ENCODE results near the gene THAP7. TPM values are rescaled to one million over a fixed set of nuclear protein-coding genes. Genes with fewer than 3 reads are reported as not detected.

THAP7 gene
- total and polyA plus RNA-seq, 9 of the 15 experiments (the other 6 are each of a cell fraction or from before 2014, with no cell fraction given), result 7.9 to 263 (median 84.1) TPM

DNA sequence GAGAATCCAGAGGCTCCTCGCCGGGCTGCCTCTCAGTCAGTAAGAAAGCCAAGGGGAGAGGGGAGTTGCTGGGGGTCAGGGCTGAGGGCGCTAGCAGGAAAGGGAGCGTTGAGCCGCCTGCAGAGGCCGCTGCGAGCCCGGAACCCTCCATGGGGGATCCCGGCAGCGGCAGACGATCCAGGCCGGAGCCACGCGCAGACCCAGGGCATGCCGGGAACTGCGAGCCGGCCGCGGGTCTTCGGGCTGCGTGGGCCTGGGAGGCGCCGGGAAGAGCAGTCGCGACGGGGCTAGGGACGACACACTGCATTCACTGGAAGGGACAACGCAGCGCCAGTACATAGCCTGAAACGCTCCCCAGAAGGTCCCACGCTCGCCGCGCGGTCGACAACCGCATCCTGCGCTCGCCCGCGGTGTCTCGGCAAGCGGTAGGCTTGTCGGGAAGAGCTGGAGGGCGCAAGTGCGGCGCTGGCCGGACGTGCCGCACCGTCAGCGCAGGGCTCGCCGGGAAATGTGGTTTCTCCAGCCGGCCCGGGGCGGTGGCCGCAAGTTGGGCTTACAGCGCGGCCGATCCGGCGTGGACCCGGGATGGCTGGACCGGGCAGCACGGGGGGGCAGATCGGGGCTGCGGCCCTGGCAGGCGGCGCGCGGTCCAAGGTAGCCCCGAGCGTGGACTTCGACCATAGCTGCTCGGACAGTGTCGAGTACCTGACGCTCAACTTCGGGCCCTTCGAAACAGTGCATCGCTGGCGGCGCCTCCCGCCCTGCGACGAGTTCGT, 19.9 kb downstream of the THAP7 start, which contains the start of gene LZTR1 (continued):
- TF ChIP-seq RFX5 (IDR thresholded peaks at IDR 0.05; ENCODE audit: low read depth, low read length) (peak; percentile 61), BCLAF1 (IDR thresholded peaks at IDR 0.05; ENCODE audit: borderline replicate concordance in 1 of 2, control insufficient read depth in 1 of 2, low read depth in 2 of 2, low read length in 1 of 2) (no peak), MEF2A (IDR thresholded peaks at IDR 0.05; ENCODE audit: control insufficient read depth, low read depth, low read length) (no peak), OTX1 (CRISPR knock-in tag; IDR thresholded peaks at IDR 0.05) (peak; percentile 99), BCL6 (CRISPR knock-in tag; IDR thresholded peaks at IDR 0.05) (peak; percentile 85), ZNF77 (CRISPR knock-in tag; IDR thresholded peaks at IDR 0.05) (no peak), FOXJ2 (tag; IDR thresholded peaks at IDR 0.05) (no peak), ZNF778 (CRISPR knock-in tag; IDR thresholded peaks at IDR 0.05) (no peak), NR1H2 (CRISPR knock-in tag; IDR thresholded peaks at IDR 0.05) (no peak), ZNF146 (CRISPR knock-in tag; IDR thresholded peaks at IDR 0.05; ENCODE audit: unreplicated experiment) (no peak), TRIM24 (IDR thresholded peaks at IDR 0.05) (no peak), HMG20A (CRISPR knock-in tag; conservative IDR thresholded peaks at IDR 0.05) (no peak), TOE1 (IDR thresholded peaks at IDR 0.05; ENCODE audit: borderline replicate concordance) (no peak), TOE1 (CRISPR knock-in tag; IDR thresholded peaks at IDR 0.05; ENCODE audit: borderline replicate concordance, low read depth) (no peak), NCOA2 (IDR thresholded peaks at IDR 0.05; ENCODE audit: partially characterized antibody in 2 of 2) (no peak), ZNF449 (CRISPR knock-in tag; IDR thresholded peaks at IDR 0.05) (peak; percentile 94), HLTF (IDR thresholded peaks at IDR 0.05) (no peak), EP400 (IDR thresholded peaks at IDR 0.05) (no peak), KLF16 (IDR thresholded peaks at IDR 0.05) (no peak), ATF7 (IDR thresholded peaks at IDR 0.05) (no peak)
- TF ChIP-seq, protein P1, sequence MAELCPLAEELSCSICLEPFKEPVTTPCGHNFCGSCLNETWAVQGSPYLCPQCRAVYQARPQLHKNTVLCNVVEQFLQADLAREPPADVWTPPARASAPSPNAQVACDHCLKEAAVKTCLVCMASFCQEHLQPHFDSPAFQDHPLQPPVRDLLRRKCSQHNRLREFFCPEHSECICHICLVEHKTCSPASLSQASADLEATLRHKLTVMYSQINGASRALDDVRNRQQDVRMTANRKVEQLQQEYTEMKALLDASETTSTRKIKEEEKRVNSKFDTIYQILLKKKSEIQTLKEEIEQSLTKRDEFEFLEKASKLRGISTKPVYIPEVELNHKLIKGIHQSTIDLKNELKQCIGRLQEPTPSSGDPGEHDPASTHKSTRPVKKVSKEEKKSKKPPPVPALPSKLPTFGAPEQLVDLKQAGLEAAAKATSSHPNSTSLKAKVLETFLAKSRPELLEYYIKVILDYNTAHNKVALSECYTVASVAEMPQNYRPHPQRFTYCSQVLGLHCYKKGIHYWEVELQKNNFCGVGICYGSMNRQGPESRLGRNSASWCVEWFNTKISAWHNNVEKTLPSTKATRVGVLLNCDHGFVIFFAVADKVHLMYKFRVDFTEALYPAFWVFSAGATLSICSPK (IDR thresholded peaks at IDR 0.05; ENCODE audit: borderline replicate concordance), result no peak
- TF ChIP-seq, protein P2, sequence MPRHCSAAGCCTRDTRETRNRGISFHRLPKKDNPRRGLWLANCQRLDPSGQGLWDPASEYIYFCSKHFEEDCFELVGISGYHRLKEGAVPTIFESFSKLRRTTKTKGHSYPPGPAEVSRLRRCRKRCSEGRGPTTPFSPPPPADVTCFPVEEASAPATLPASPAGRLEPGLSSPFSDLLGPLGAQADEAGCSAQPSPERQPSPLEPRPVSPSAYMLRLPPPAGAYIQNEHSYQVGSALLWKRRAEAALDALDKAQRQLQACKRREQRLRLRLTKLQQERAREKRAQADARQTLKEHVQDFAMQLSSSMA (CRISPR knock-in tag; IDR thresholded peaks at IDR 0.05), result no peak
